Suprapubic skin (tissue), 4 donors: ENCODE measurements around the gene TUBB6. TPM values are rescaled to one million over a fixed set of nuclear protein-coding genes. Genes with fewer than 3 reads are reported as not detected.

Experiments
- DNase-seq, 2 donors: peaks; one replicate each; pipeline ENCODE4 v3.0.0-alpha.2; 2019; ENCODE audit warnings: low spot score in 2 of 2
- H3K27ac ChIP-seq: fragments of 200-600 bp; sonication (generic); one replicate; pipeline ENCODE4 v1.5.1; 2019
- H3K27me3 ChIP-seq: fragments of 200-600 bp; sonication (generic); one replicate; pipeline ENCODE4 v1.5.1; 2019
- H3K36me3 ChIP-seq: fragments of 200-600 bp; sonication (generic); one replicate; pipeline ENCODE4 v1.5.1; 2019
- H3K4me1 ChIP-seq: fragments of 200-600 bp; sonication (generic); one replicate; pipeline ENCODE4 v1.5.1; 2019
- H3K4me3 ChIP-seq: fragments of 200-600 bp; sonication (generic); one replicate; pipeline ENCODE4 v1.5.1; 2019; ENCODE audit warnings: mild to moderate bottlenecking
- H3K9me3 ChIP-seq: fragments of 200-600 bp; sonication (generic); one replicate; pipeline ENCODE4 v1.5.1; 2019
- CTCF ChIP-seq, 2 donors: fragments of 200-600 bp in 1 of 2; fragments of 450-650 bp in 1 of 2; sonication (generic) in 1 of 2; IDR thresholded peaks; one replicate each; pipeline ENCODE4 v1.5.1; 2016 to 2019; ENCODE audit warnings: antibody characterized with exemption in 2 of 2, mild to moderate bottlenecking in 1 of 2, moderate library complexity in 1 of 2
- EP300 ChIP-seq: sonication (generic); formaldehyde crosslinking; IDR thresholded peaks from one replicate; pipeline ENCODE4 v1.6.1; 2017; ENCODE audit warnings: antibody characterized with exemption
- POLR2A ChIP-seq, 2 donors: fragments of 450-650 bp; IDR thresholded peaks; one replicate each; pipeline ENCODE4 v1.6.1; 2017; ENCODE audit warnings: antibody characterized with exemption in 2 of 2, mild to moderate bottlenecking in 2 of 2, moderate library complexity in 2 of 2
- POLR2AphosphoS5 ChIP-seq, 3 donors: sonication (generic); formaldehyde crosslinking; IDR thresholded peaks; one replicate each; pipeline ENCODE4 v1.6.1; 2017; ENCODE audit warnings: antibody characterized with exemption in 3 of 3
- WGBS: methylation state at CpG from one replicate; pipeline ENCODE4 v1.1.5; 2018; 5-methylcytosine and 5-hydroxymethylcytosine counted together
- total RNA-seq, 4 donors: library from RNA; depleted of rRNA; stranded (reverse); fragments of >200 nt; gene quantifications; one replicate each; pipeline ENCODE4 v1.1.0, GENCODE V29; 2016

The TUBB6 gene
- total RNA-seq, 4 donors from 2014 or later: 211 to 298 (median 220) TPM

GRCh38 chr18:12309683-12310198 is 1.7 kb downstream of the TUBB6 start:
- H3K4me3 ChIP-seq: peak overlapping the region; percentile 94
- H3K4me1 ChIP-seq: peaks cover 59% of the 10 kb centered on the region
- WGBS: 43% methylated on average over 7 of the region's 7 CpGs
- H3K27ac ChIP-seq: peak overlapping the region; percentile 100
- TF ChIP-seq CTCF (IDR thresholded peaks at IDR 0.05): no peak
- TF ChIP-seq POLR2AphosphoS5 (IDR thresholded peaks at IDR 0.05): no peak
- TF ChIP-seq POLR2A (IDR thresholded peaks at IDR 0.05): no peak
- no peak for TF ChIP-seq EP300
- no peaks in the 10 kb centered on the region for H3K9me3 ChIP-seq
- no peaks in the 10 kb centered on the region for H3K27me3 ChIP-seq
- H3K36me3 ChIP-seq: peaks cover 30% of the 10 kb centered on the region
- DNase-seq: peak; percentile 38 to 64

- H3K36me3 ChIP-seq: peaks cover 30% of the 10 kb centered on the region
- DNase-seq: peak in 1 of 2 donors; percentile 47
- no peak overlapping the region for H3K4me3 ChIP-seq
- no peak for TF ChIP-seq CTCF (IDR thresholded peaks at IDR 0.05)
- peak overlapping the region; percentile 100 for H3K27ac ChIP-seq
- 95% methylated on average over 6 of the region's 6 CpGs for WGBS
- no peaks in the 10 kb centered on the region for H3K27me3 ChIP-seq
- no peaks in the 10 kb centered on the region for H3K9me3 ChIP-seq
- H3K4me1 ChIP-seq: peaks cover 64% of the 10 kb centered on the region
These were observed 2.7 kb downstream of the TUBB6 start for GRCh38 chr18:12310762-12311161.

- Histone ChIP-seq H3K27me3 (no peaks in the 10 kb centered on the region), H3K9me3 (no peaks in the 10 kb centered on the region), H3K4me1 (peaks cover 68% of the 10 kb centered on the region), H3K4me3 (no peak overlapping the region), H3K27ac (no peak overlapping the region), H3K36me3 (peaks cover 30% of the 10 kb centered on the region)
- no peak for DNase-seq
- TF ChIP-seq CTCF (IDR thresholded peaks at IDR 0.05) (no peak), POLR2A (IDR thresholded peaks at IDR 0.05) (no peak), POLR2AphosphoS5 (IDR thresholded peaks at IDR 0.05) (no peak), EP300 (no peak)
These were observed 4.9 kb downstream of the TUBB6 start for GRCh38 chr18:12312976-12313375.

- H3K4me3 ChIP-seq: no peak overlapping the region
- WGBS: 72% methylated on average over 5 of the region's 5 CpGs
- H3K27ac ChIP-seq: peak overlapping the region; percentile 19
- peaks cover 74% of the 10 kb centered on the region for H3K4me1 ChIP-seq
- H3K36me3 ChIP-seq: peaks cover 30% of the 10 kb centered on the region
- H3K27me3 ChIP-seq: no peaks in the 10 kb centered on the region
- TF ChIP-seq POLR2A (IDR thresholded peaks at IDR 0.05): no peak
- TF ChIP-seq EP300: no peak
- no peak for TF ChIP-seq CTCF (IDR thresholded peaks at IDR 0.05)
- TF ChIP-seq POLR2AphosphoS5 (IDR thresholded peaks at IDR 0.05): no peak
- peak in 1 of 2 donors; percentile 38 for DNase-seq
- H3K9me3 ChIP-seq: no peaks in the 10 kb centered on the region
These were observed 5.6 kb downstream of the TUBB6 start for GRCh38 chr18:12313530-12314245.

- Histone ChIP-seq H3K36me3 (peaks cover 34% of the 10 kb centered on the region), H3K27me3 (no peaks in the 10 kb centered on the region), H3K4me3 (no peak overlapping the region), H3K4me1 (peaks cover 64% of the 10 kb centered on the region), H3K27ac (peak overlapping the region; percentile 36), H3K9me3 (no peaks in the 10 kb centered on the region)
- WGBS: 81% methylated on average over 1 of the region's 1 CpG
- no peak for DNase-seq
- TF ChIP-seq POLR2AphosphoS5 (IDR thresholded peaks at IDR 0.05): no peak
- no peak for TF ChIP-seq POLR2A (IDR thresholded peaks at IDR 0.05)
- no peak for TF ChIP-seq EP300
- no peak for TF ChIP-seq CTCF (IDR thresholded peaks at IDR 0.05)
These were observed 6.7 kb downstream of the TUBB6 start for GRCh38 chr18:12314591-12315305.
